HG03520 (cell line): Measurements from ENCODE around the gene WSCD1.

Experiments
- ATAC-seq: cut with Tn5 transposase; IDR thresholded peaks from one replicate; pipeline ENCODE4 v1.9.1; 2021; ENCODE audit warnings: mild to moderate bottlenecking, moderate library complexity; ENCODE audit not compliant: unreplicated experiment

Gene WSCD1

DNA sequence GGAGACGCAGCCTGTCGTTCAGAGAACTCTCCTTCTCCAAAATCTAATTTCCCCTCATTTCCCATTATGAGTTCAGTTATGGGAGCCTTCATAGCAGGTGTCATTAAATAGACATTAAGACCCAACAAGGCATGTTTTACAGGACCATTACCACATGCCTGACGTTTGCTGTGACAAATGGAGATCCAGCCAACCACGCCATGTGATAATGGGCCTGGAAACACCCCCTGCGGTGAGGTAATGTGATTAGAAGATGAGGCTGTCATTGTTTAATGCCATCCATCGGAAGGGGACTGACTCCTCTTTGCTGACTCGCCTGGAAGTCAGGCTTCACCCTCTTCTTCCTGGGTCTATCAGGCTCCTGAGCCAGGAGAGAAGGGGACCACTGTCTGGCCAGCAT, 76.9 kb downstream of the WSCD1 start:
- ATAC-seq: no peak

DNA sequence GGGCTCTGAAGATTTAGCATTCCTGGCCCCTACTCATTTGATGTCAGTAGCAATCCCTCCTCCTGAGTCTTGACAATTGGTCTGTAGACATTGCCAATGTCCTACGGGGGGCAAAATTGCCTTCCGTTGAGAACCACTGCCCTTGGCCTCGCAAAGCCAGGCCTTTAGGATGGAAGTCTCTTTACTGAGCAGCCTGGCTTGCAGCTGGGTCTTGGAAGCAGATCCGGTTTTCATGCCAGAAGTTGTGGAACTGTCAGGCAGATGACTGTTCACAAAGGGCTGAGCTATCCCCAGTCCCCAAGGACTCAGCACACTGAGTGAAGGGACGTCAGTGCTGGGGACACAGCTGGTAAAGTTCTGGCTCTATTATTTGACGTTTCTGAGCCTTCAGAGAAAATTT, 83.2 kb downstream of the WSCD1 start:
- no peak for ATAC-seq

DNA sequence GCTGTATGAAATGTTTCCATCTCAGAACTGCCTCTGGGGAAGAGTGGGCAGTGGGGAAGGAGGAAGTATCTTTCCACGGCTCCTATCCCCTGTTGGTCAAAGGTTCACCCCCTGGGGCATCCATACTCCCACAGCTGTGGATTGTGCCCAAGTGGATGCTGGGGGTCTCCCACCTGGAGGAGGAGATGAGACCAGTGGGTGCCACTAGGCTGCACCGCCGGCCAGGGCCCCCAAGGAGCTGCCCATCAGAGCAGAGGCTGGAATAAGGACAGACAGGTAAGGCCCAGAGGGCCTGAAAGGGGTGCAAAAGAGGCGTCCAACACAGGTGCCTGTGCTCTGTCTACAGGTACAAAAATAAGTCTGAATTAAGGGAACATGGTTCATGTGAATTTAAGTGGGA, 87.5 kb downstream of the WSCD1 start:
- no peak for ATAC-seq

DNA sequence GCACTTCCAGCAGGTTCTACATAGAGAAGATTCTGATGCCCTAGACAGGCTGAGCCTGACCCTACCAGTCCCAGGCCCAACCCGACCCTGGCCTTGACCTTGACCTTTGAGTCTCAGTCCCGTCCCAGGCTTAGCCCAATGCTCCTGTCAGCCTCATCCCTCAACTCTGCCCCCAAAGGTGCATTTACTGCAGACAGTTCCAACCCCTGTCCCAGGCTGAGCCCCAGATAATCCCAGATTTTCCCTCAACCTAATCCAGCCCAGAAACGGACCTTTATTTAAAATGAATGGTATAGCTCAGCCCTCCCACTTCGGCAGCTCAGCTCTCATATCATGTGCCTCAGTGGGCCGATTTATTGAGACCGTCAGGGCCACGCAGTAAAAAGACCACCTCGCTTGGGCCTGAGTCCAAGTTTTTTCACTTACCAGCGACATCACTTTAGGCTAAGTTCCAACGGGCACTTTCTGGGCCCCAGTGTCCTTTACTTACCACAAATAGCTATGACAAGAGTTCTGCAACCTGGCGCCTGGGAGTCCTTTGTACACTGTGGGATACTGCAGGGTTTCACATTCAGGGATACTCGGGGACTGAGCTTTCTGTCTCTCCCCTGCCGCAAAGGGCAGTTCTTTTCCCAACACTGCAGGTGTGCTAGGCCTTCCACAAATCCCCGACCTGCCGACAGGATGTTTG, 89.5 kb downstream of the WSCD1 start:
- no peak for ATAC-seq

GRCh38 chr17:6160232-6160555, 90.0 kb downstream of the WSCD1 start:
- ATAC-seq: no peak

GRCh38 chr17:6160911-6161855, 91.0 kb downstream of the WSCD1 start:
- ATAC-seq: no peak

GRCh38 chr17:6162216-6162615, 92.0 kb downstream of the WSCD1 start:
- no peak for ATAC-seq

- ATAC-seq: no peak
Observed at GRCh38 chr17:6162892-6163291, 92.7 kb downstream of the WSCD1 start.

DNA sequence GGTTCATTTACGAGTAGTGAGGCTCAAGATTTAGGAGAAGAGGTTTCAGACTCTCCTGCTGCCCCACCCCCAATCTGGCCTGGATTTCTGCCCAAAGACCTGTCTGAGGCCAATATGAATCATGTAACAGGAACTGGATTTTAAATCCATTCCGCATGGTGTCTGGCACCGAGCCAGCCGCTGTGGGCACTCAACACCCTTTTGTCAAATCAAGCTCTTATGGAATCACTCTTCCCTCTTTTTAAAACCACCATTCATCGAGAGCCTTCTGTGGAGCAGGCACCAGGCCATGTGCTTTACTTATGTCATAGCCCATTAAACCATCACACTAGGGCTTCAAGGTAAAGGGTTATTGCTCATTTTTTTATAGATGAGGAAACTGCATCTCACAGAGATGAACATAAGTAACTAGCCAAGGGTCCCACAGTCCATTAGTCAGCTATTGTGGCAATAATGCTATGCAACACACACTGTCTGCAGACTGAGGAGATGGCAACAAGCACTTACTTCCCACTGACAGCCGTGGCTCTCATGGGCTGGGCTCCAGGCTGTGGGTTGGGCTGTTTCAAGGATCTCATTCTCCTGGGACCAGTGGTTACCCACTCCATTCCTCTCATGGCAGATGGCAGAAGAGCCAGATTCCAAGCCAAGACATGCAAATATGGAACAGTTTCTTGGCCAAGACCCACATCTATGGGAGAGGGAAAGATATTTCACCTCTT, 93.6 kb downstream of the WSCD1 start:
- ATAC-seq: no peak

DNA sequence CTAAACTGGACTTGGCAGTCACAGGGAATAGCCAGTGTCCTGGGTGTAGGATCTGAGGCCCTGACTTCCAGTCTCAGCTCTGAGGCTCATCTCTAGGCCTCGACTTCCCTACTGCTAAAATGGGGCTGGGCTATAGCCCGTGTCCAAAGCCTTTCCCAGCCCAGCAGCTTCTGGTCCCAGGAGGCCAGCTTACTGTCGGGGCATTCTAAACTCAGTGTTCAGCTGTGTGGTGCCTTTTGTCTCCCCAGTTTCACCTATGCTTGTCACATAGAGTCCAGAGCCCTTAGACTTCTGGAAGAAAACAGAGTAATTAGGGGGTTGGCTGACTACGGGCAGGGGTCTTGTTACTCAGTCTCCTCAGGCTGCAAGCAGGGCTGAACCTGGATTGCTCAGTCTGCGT, 94.8 kb downstream of the WSCD1 start:
- ATAC-seq: no peak

- no peak for ATAC-seq
Observed at GRCh38 chr17:6165806-6166205, 95.6 kb downstream of the WSCD1 start.

DNA sequence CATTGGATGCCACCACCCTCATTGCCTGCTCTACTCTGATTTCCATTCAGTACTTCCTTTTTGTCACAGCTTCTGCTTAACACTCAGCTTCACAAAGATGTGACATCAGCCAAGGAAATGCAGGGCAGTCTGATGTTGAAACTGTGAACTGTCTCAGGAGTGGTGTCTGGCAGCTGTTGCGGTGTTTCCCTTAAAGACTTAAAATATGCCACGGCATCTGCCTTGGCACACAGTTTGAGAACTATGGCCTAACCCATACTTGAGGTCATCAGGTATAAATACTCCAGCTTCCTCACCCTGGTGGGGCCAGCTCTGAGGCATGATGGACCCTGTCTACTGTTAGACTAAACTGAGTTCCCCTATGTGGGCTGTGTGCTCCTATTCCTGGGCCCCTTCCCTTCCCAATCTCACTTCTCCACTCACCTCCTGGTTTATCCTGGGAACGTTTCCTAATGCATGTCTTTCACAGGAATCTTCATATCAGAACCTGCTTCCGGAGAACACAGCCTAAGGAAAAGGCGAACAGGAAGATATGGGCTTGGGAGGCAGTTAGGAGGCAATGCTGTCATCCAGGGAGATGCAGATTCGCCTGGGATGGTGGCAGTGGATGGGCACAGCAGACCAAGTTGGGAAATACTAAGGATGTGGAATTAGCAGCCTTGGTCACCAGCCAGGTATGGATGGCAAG, 96.5 kb downstream of the WSCD1 start:
- no peak for ATAC-seq

- ATAC-seq: no peak
Observed at GRCh38 chr17:6168296-6168695, 98.1 kb downstream of the WSCD1 start.

- ATAC-seq: no peak
Observed at GRCh38 chr17:6170349-6170748, 100.2 kb downstream of the WSCD1 start.

GRCh38 chr17:6172642-6173330, 102.6 kb downstream of the WSCD1 start:
- ATAC-seq: no peak

GRCh38 chr17:6173653-6174052, 103.5 kb downstream of the WSCD1 start:
- ATAC-seq: no peak
